ENCODE results near the gene ENOX1.

- TF ChIP-seq CTCF (optimal IDR thresholded peaks at IDR 0.05 in 1 of 3, IDR thresholded peaks at IDR 0.05 in 1 of 3, conservative IDR thresholded peaks at IDR 0.05 in 1 of 3; ENCODE audit: extremely low read depth in 1 of 3, insufficient read depth in 2 of 3, low read length in 3 of 3), result no peak
- TF ChIP-seq EZH2 (IDR thresholded peaks at IDR 0.05; ENCODE audit: low read length), result no peak
Measured at GRCh38 chr13:43346427-43346826, 440.3 kb downstream of the ENOX1 start.

All from keratinocyte (primary cell).